HepG2 (cell line): ENCODE data around the gene FAM118A. TPM values are rescaled to one million over a fixed set of nuclear protein-coding genes. Genes with fewer than 3 reads are reported as not detected.

Source experiments
- CHCHD3 ChIP-seq: sonication (generic); formaldehyde crosslinking; IDR thresholded peaks from 2 replicates; pipeline ENCODE4 v1.8.0; 2022; ENCODE audit warnings: mild to moderate bottlenecking, missing genetic modification reagents, moderate library complexity
- HES4 ChIP-seq: sonication (generic); formaldehyde crosslinking; IDR thresholded peaks from 2 replicates; pipeline ENCODE4 v1.9.0; 2021; ENCODE audit warnings: mild to moderate bottlenecking, missing genetic modification reagents, borderline replicate concordance
- IKZF1 ChIP-seq: fragments of 450-650 bp; IDR thresholded peaks from 2 replicates; pipeline ENCODE4 v1.7.1; 2016
- IRX3 ChIP-seq: sonication (generic); formaldehyde crosslinking; IDR thresholded peaks from 2 replicates; pipeline ENCODE4 v1.8.1; 2023; ENCODE audit warnings: mild to moderate bottlenecking, low read depth, missing genetic modification reagents, borderline replicate concordance
- KLF11 ChIP-seq: IDR thresholded peaks from 2 replicates; pipeline ENCODE4 v1.6.1; 2016; ENCODE audit warnings: missing compliant biosample characterization
- MBD4 ChIP-seq: IDR thresholded peaks from 2 replicates; pipeline ENCODE4 v1.6.1; 2012; ENCODE audit warnings: low read length, inconsistent platforms, borderline replicate concordance
- MLLT10 ChIP-seq: sonication (generic); formaldehyde crosslinking; IDR thresholded peaks from 2 replicates; pipeline ENCODE4 v1.4.0; 2020; ENCODE audit warnings: missing genetic modification reagents
- NFE2L2 ChIP-seq: fragments of 150-350 bp; IDR thresholded peaks from 2 replicates; pipeline ENCODE4 v1.6.1; 2014; ENCODE audit warnings: low read length
- RARG ChIP-seq: sonication (generic); formaldehyde crosslinking; IDR thresholded peaks from 2 replicates; pipeline ENCODE4 v1.4.0; 2020; ENCODE audit warnings: low read depth, mild to moderate bottlenecking, missing genetic modification reagents
- SRF ChIP-seq: IDR thresholded peaks from 2 replicates; pipeline ENCODE4 v1.6.1; 2011; ENCODE audit warnings: mild to moderate bottlenecking, low read depth, low read length, moderate library complexity
- ZBTB25 ChIP-seq: IDR thresholded peaks from 2 replicates; pipeline ENCODE4 v1.6.1; 2018; ENCODE audit warnings: missing genetic modification reagents
- ZNF24 ChIP-seq: fragments of 450-650 bp; IDR thresholded peaks from 2 replicates; pipeline ENCODE4 v1.6.1; 2017; ENCODE audit warnings: antibody characterized with exemption, mild to moderate bottlenecking
- ZNF33B ChIP-seq: sonication (generic); formaldehyde crosslinking; IDR thresholded peaks from 2 replicates; pipeline ENCODE4 v1.5.1; 2020; ENCODE audit warnings: mild to moderate bottlenecking, missing genetic modification reagents
- ZNF552 ChIP-seq: sonication (generic); formaldehyde crosslinking; IDR thresholded peaks from 2 replicates; pipeline ENCODE4 v1.9.0; 2022; ENCODE audit warnings: missing genetic modification reagents, mild to moderate bottlenecking, borderline replicate concordance
- ZNF607 ChIP-seq: sonication (generic); formaldehyde crosslinking; IDR thresholded peaks from 2 replicates; pipeline ENCODE4 v1.5.1; 2020; ENCODE audit warnings: missing genetic modification reagents, mild to moderate bottlenecking, borderline replicate concordance
- ZNF740 ChIP-seq: sonication (generic); formaldehyde crosslinking; IDR thresholded peaks from 2 replicates; pipeline ENCODE4 v1.4.0; 2020; ENCODE audit warnings: missing genetic modification reagents
- polyA plus RNA-seq, 8 experiments: library from polyadenylated mRNA; depleted of rRNA in 3 of 8; stranded (reverse) in 7 of 8; unstranded in 1 of 8; fragments of >200 nt; fragmentation: Illumina TruSeq in 4 of 8; extraction: Trizol in 4 of 8; gene quantifications; 2 replicates each; pipeline versions ENCODE4 v1.2.1 to v1.2.3, GENCODE V29; 2011 to 2016; ENCODE audit warnings: low read depth in 4 of 8, missing spikeins in 1 of 8, mixed read lengths in 1 of 8; ENCODE audit not compliant: insufficient read depth in 1 of 8
- total RNA-seq, 5 experiments: library from RNA; depleted of rRNA; stranded (reverse); fragments of >200 nt; fragmentation: Illumina TruSeq; extraction: Trizol; gene quantifications; 2 replicates each; pipeline ENCODE4 v1.2.3, GENCODE V29; 2016; ENCODE audit warnings: low read depth in 1 of 5
- TF ChIP-seq, protein P1 (sequence below): sonication (generic); formaldehyde crosslinking; IDR thresholded peaks from 2 replicates; pipeline ENCODE4 v1.8.0; 2022; ENCODE audit warnings: mild to moderate bottlenecking, missing genetic modification reagents, moderate library complexity
- TF ChIP-seq, protein P2 (sequence below), 2 experiments: sonication (generic) in 1 of 2; formaldehyde crosslinking in 1 of 2; IDR thresholded peaks; 2 replicates each; pipeline versions ENCODE4 v1.6.1 to v1.9.0; 2014 to 2022; ENCODE audit warnings: antibody characterized with exemption in 1 of 2, borderline replicate concordance in 1 of 2, inconsistent platforms in 1 of 2, low read depth in 1 of 2, missing genetic modification reagents in 1 of 2
- TF ChIP-seq, protein P3 (sequence below): sonication (generic); formaldehyde crosslinking; IDR thresholded peaks from 2 replicates; pipeline ENCODE4 v1.8.0; 2022; ENCODE audit warnings: low read depth, missing genetic modification reagents

The FAM118A gene
- total and polyA plus RNA-seq, 2 of the 13 experiments (the other 11 are each of a cell fraction or from before 2014, with no cell fraction given) = 36.7 to 48.2 TPM

GRCh38 chr22:45286854-45287551, 22.7 kb upstream of the FAM118A start (continued):
- no peak for TF ChIP-seq ZBTB25 (CRISPR knock-in tag)
- no peak for TF ChIP-seq MLLT10 (CRISPR knock-in tag)
- TF ChIP-seq ZNF33B (CRISPR knock-in tag) = no peak
- TF ChIP-seq ZNF552 (CRISPR knock-in tag) = no peak
- TF ChIP-seq, protein P1, sequence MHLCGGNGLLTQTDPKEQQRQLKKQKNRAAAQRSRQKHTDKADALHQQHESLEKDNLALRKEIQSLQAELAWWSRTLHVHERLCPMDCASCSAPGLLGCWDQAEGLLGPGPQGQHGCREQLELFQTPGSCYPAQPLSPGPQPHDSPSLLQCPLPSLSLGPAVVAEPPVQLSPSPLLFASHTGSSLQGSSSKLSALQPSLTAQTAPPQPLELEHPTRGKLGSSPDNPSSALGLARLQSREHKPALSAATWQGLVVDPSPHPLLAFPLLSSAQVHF (CRISPR knock-in tag) = no peak
- 0 out of 2 replicates have a peak, but pooled peaks have one; percentile 47 for TF ChIP-seq IRX3 (CRISPR knock-in tag)
- TF ChIP-seq, protein P2, sequence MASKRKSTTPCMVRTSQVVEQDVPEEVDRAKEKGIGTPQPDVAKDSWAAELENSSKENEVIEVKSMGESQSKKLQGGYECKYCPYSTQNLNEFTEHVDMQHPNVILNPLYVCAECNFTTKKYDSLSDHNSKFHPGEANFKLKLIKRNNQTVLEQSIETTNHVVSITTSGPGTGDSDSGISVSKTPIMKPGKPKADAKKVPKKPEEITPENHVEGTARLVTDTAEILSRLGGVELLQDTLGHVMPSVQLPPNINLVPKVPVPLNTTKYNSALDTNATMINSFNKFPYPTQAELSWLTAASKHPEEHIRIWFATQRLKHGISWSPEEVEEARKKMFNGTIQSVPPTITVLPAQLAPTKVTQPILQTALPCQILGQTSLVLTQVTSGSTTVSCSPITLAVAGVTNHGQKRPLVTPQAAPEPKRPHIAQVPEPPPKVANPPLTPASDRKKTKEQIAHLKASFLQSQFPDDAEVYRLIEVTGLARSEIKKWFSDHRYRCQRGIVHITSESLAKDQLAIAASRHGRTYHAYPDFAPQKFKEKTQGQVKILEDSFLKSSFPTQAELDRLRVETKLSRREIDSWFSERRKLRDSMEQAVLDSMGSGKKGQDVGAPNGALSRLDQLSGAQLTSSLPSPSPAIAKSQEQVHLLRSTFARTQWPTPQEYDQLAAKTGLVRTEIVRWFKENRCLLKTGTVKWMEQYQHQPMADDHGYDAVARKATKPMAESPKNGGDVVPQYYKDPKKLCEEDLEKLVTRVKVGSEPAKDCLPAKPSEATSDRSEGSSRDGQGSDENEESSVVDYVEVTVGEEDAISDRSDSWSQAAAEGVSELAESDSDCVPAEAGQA (IDR thresholded peaks at IDR 0.05; ENCODE audit: low read depth) = no peak
- TF ChIP-seq, protein P2 (CRISPR knock-in tag; IDR thresholded peaks at IDR 0.05; ENCODE audit: borderline replicate concordance) = no peak
- TF ChIP-seq, protein P3, sequence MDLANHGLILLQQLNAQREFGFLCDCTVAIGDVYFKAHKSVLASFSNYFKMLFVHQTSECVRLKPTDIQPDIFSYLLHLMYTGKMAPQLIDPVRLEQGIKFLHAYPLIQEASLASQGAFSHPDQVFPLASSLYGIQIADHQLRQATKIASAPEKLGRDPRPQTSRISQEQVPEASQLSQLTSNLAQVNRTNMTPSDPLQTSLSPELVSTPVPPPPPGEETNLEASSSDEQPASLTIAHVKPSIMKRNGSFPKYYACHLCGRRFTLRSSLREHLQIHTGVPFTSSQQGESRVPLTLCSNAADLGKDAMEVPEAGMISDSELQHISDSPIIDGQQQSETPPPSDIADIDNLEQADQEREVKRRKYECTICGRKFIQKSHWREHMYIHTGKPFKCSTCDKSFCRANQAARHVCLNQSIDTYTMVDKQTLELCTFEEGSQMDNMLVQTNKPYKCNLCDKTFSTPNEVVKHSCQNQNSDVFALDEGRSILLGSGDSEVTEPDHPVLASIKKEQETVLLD (CRISPR knock-in tag) = no peak
- no peak for TF ChIP-seq SRF
- TF ChIP-seq CHCHD3 = no peak
- no peak for TF ChIP-seq IKZF1
- TF ChIP-seq ZNF24 = no peak
- no peak for TF ChIP-seq MBD4
- TF ChIP-seq ZNF607 = no peak
- TF ChIP-seq NFE2L2 = no peak
- TF ChIP-seq RARG (CRISPR knock-in tag) = no peak
- peak; percentile 87 for TF ChIP-seq ZNF740 (CRISPR knock-in tag)
- no peak for TF ChIP-seq HES4 (CRISPR knock-in tag)
- no peak for TF ChIP-seq KLF11
